ENCODE results near the gene PIK3C2G. TPM values are rescaled to one million over a fixed set of nuclear protein-coding genes. Genes with fewer than 3 reads are reported as not detected.

The PIK3C2G gene
- total RNA-seq, 1 experiment from 2014 or later, result not detected

DNA sequence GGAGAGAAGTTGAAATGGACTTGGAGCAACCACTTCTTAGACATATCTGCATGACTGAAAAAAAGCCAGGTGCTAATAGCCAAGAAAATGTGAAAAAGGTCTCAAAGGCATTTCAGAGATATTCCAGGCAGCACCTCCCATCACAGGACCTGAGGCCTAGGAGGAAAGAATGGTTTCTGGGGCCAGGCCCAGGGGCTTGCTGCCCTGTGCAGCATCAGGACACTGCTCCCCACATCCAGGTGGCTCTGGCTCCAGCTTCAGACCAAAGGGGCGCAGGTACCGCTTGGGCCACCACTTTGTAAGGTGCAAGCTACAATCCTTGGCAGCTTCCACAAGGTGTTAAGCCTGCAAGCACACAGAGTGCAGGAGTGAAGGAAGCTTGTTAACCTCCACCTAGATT is 114.3 kb downstream of the PIK3C2G start:
- Histone ChIP-seq H3K9ac (ENCODE audit: low read length) (no peak overlapping the region), H4K20me1 (ENCODE audit: insufficient read depth) (no peaks in the 10 kb centered on the region), H3K9me3 (ENCODE audit: control insufficient read depth in 1 of 2, insufficient read depth in 1 of 2, low read depth in 1 of 2, low read length in 2 of 2) (no peaks in the 10 kb centered on the region), H3K36me3 (ENCODE audit: control insufficient read depth in 1 of 2, insufficient read depth in 2 of 2, low read length in 2 of 2) (no peaks in the 10 kb centered on the region), H3K4me2 (ENCODE audit: low read length) (no peak overlapping the region), H3K4me3 (replicated peaks in 1 of 2; ENCODE audit: low read depth in 1 of 2, low read length in 2 of 2) (no peak overlapping the region), H3K4me1 (ENCODE audit: control insufficient read depth in 1 of 2, insufficient read depth in 2 of 2, low read length in 2 of 2) (no peaks in the 10 kb centered on the region), H3K9me2 (ENCODE audit: insufficient read depth) (no peaks in the 10 kb centered on the region), H3K27ac (ENCODE audit: low read depth, low read length) (no peak overlapping the region), H3K79me2 (ENCODE audit: insufficient read depth, low read length) (no peaks in the 10 kb centered on the region), H3K27me3 (ENCODE audit: insufficient read depth, low read length) (no peaks in the 10 kb centered on the region), H2AFZ (ENCODE audit: low read depth, low read length, poor library complexity, severe bottlenecking) (no peak overlapping the region)
- POLR2A ChIA-PET, result no interaction called here
- DNase-seq (ENCODE audit: low read depth, low spot score) (no peak), ATAC-seq (no peak)
- intact Hi-C loops (cut with micrococcal nuclease), result no loop called here
- RAD21 ChIA-PET (ENCODE audit: low non-redundant PET in 1 of 2, low total read pairs in 2 of 2, uncharacterized antibody in 2 of 2, unreplicated experiment in 2 of 2), result no interaction called here
- no peak for TF ChIP-seq EGR1 (IDR thresholded peaks at IDR 0.05; ENCODE audit: low read depth)
- TF ChIP-seq POLR2A (IDR thresholded peaks at IDR 0.05; ENCODE audit: borderline replicate concordance, extremely low read depth, insufficient read depth, insufficient read length), result no peak
- TF ChIP-seq ATF3 (IDR thresholded peaks at IDR 0.05), result no peak
- no peak for TF ChIP-seq MAX (IDR thresholded peaks at IDR 0.05)
- TF ChIP-seq JUND (IDR thresholded peaks at IDR 0.05), result no peak
- no peak for TF ChIP-seq ZFX (IDR thresholded peaks at IDR 0.05)
- TF ChIP-seq CEBPB (IDR thresholded peaks at IDR 0.05; ENCODE audit: low read depth), result no peak
- no TSS peak for BruUV-seq (replicated peaks)
- CTCF ChIA-PET, result no interaction called here

DNA sequence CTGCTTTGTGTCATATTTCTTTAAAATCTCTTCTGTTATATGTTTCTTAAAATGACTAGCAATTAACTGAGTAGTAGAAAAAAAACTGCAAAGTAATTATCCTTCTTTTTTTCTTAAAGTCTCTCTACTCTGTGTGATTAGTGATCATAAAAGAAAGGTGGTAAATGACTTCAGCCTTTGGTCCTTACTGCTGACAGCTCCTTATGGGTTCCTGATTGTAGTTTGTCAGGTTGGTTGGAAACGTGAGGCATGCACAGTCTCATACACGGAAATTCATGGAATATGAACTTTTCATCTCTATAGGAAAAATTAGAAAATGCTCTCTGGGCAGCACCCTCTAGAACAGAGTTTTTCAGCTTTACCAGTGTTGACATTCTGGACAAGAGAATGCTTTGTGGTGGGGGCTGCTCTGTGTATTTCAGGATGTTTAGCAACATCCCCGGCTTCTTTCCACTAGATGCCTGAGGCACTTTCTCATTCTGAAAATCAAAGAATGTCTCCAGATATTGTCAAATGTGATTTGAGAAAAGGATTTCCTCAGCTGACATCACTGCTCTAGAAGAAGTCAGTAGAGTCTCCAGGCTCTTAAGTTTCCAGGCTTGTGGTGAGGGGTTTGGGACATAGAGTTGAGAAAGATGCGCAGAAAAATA is 121.0 kb downstream of the PIK3C2G start:
- Histone ChIP-seq H3K36me3 (ENCODE audit: control insufficient read depth in 1 of 2, insufficient read depth in 2 of 2, low read length in 2 of 2) (no peaks in the 10 kb centered on the region), H3K79me2 (ENCODE audit: insufficient read depth, low read length) (no peaks in the 10 kb centered on the region), H3K4me3 (replicated peaks in 1 of 2; ENCODE audit: low read depth in 1 of 2, low read length in 2 of 2) (no peak overlapping the region), H3K27ac (ENCODE audit: low read depth, low read length) (no peak overlapping the region), H3K9me2 (ENCODE audit: insufficient read depth) (no peaks in the 10 kb centered on the region), H3K4me2 (ENCODE audit: low read length) (no peak overlapping the region), H3K9ac (ENCODE audit: low read length) (no peak overlapping the region), H2AFZ (ENCODE audit: low read depth, low read length, poor library complexity, severe bottlenecking) (no peak overlapping the region), H3K27me3 (ENCODE audit: insufficient read depth, low read length) (0 out of 2 replicates have a peak, but pooled peaks cover 3% of the 10 kb centered on the region), H3K9me3 (ENCODE audit: control insufficient read depth in 1 of 2, insufficient read depth in 1 of 2, low read depth in 1 of 2, low read length in 2 of 2) (no peaks in the 10 kb centered on the region), H4K20me1 (ENCODE audit: insufficient read depth) (no peaks in the 10 kb centered on the region), H3K4me1 (ENCODE audit: control insufficient read depth in 1 of 2, insufficient read depth in 2 of 2, low read length in 2 of 2) (no peaks in the 10 kb centered on the region)
- no TSS peak for BruUV-seq (replicated peaks)
- POLR2A ChIA-PET, result no interaction called here
- TF ChIP-seq FOSL1 (IDR thresholded peaks at IDR 0.05; ENCODE audit: low read depth) (no peak), POLR2A (IDR thresholded peaks at IDR 0.05; ENCODE audit: borderline replicate concordance, extremely low read depth, insufficient read depth, insufficient read length) (no peak), ATF3 (IDR thresholded peaks at IDR 0.05) (no peak), ELF1 (IDR thresholded peaks at IDR 0.05; ENCODE audit: borderline replicate concordance, low read depth) (no peak), ZFX (IDR thresholded peaks at IDR 0.05) (no peak), CBX3 (IDR thresholded peaks at IDR 0.05; ENCODE audit: low read depth) (no peak), TCF7L2 (IDR thresholded peaks at IDR 0.05; ENCODE audit: borderline replicate concordance, extremely low read depth, insufficient read depth, insufficient read length) (no peak), CTCF (IDR thresholded peaks at IDR 0.05 in 2 of 3, conservative IDR thresholded peaks at IDR 0.05 in 1 of 3; ENCODE audit: borderline replicate concordance in 1 of 3, insufficient read depth in 1 of 3, low read depth in 2 of 3, low read length in 2 of 3) (no peak), RAD21 (IDR thresholded peaks at IDR 0.05; ENCODE audit: low read depth) (no peak), SRF (IDR thresholded peaks at IDR 0.05; ENCODE audit: low read depth) (no peak)
- TF ChIP-seq, protein P1, sequence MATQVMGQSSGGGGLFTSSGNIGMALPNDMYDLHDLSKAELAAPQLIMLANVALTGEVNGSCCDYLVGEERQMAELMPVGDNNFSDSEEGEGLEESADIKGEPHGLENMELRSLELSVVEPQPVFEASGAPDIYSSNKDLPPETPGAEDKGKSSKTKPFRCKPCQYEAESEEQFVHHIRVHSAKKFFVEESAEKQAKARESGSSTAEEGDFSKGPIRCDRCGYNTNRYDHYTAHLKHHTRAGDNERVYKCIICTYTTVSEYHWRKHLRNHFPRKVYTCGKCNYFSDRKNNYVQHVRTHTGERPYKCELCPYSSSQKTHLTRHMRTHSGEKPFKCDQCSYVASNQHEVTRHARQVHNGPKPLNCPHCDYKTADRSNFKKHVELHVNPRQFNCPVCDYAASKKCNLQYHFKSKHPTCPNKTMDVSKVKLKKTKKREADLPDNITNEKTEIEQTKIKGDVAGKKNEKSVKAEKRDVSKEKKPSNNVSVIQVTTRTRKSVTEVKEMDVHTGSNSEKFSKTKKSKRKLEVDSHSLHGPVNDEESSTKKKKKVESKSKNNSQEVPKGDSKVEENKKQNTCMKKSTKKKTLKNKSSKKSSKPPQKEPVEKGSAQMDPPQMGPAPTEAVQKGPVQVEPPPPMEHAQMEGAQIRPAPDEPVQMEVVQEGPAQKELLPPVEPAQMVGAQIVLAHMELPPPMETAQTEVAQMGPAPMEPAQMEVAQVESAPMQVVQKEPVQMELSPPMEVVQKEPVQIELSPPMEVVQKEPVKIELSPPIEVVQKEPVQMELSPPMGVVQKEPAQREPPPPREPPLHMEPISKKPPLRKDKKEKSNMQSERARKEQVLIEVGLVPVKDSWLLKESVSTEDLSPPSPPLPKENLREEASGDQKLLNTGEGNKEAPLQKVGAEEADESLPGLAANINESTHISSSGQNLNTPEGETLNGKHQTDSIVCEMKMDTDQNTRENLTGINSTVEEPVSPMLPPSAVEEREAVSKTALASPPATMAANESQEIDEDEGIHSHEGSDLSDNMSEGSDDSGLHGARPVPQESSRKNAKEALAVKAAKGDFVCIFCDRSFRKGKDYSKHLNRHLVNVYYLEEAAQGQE (IDR thresholded peaks at IDR 0.05; ENCODE audit: low read depth), result no peak
- CTCF ChIA-PET, result no interaction called here
- DNase-seq (ENCODE audit: low read depth, low spot score) (no peak), ATAC-seq (no peak)
- intact Hi-C loops (cut with micrococcal nuclease), result no loop called here
- RAD21 ChIA-PET (ENCODE audit: low non-redundant PET in 1 of 2, low total read pairs in 2 of 2, uncharacterized antibody in 2 of 2, unreplicated experiment in 2 of 2), result no interaction called here

All from HCT116 (cell line).